Kidney tubule cell (primary cell): ENCODE results near the gene FGR.

Experiments used
- DNase-seq: peaks from one replicate; pipeline ENCODE4 v3.0.0-alpha.2; 2018; ENCODE audit warnings: low spot score

Gene FGR

GRCh38 chr1:27600498-27601175 is 34.3 kb downstream of the FGR start:
- no peak for DNase-seq

- DNase-seq: no peak
These were observed 35.1 kb downstream of the FGR start for GRCh38 chr1:27599605-27600497.

DNA sequence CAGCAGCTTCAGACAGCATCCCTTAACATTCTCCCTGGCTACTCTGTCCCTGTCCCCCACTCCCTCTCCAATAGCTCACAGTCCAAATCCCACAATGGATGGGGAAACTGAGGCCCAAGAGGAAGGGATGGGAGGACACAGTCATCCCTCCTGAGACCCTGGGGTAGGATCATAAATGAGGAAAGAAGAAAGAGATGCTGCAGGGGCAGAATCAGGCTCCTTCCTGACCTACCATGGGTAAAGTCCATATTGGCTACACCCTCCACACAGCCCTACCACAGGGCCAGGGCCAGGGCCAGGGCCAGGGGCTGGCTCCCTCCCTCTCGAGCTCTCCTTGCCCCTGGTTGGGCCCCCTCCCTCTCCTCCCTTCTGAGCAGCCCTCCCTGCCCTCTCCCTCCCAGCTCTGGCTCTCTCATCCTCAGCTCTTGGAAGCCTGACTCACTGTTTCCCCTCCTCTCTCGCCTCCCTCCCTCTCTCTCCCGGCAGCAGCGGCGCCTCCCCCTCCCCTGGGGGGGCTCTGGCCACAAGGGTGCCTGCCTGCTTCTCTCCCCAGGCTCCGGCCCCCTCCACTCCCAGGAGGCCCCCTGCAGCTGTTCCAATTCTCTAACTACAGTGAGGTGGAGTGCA is 36.0 kb downstream of the FGR start:
- DNase-seq: peak; percentile 64

DNA sequence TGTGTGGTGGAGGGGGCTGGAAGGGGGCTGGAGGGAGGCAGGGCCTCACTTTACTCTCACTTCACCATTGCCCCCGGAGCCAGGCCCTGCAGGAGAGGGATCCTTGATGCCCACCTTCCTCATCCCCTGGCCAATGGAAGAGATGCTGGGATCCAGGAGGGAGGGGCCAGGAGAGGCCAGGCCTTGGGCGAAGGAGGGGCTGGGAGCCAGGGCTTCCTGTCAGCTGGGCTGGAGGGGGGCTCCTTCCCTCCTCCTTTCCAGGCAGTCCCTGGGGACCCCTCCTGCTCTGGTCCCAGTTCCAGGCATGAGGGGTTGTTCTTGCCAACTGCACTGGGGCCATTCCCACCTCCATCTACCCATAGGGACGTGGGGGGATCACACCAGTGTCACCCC is 36.7 kb downstream of the FGR start:
- no peak for DNase-seq

DNA sequence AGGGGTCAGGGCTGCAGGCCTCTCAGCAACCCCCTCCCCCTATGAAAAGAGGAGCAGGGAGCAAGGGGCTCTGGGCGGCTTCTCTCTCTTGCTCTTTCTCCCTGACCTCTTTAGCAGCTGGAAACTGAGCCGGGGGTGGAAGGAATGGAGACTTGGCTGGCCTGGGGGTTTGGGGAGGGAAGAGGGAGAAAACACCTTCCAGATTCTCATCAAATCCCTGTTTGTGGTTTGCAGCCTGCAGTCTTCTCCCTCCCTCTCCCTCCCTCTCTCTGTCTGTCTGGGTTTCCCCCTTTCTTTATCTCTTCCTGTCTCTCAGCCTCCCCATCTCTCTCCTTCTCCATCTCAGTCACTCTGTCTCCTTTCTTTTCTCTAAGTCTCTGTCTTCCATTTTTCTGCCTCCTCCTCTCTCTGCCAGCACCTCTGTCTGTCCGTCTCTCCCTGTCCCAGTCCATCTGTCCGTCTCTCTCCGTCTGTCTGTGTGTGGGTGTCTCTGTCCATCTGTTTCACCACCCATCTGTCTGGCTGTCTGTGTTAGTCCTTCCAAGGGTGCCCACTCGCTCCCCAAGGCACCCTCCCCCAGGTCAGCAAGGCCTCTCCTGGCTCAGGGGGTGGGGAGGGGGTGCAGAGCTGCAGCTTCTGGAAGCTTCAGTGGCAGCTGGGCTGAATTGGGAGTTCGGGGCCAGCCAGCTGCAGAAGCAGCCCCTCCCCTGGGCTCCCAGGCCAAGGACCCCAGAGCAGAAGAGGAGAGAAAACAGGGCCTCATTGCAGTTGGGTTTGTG is 37.3 kb downstream of the FGR start:
- no peak for DNase-seq

- DNase-seq: peak; percentile 23
These were observed 38.0 kb downstream of the FGR start for GRCh38 chr1:27596986-27597385.

- DNase-seq: no peak
These were observed 38.7 kb downstream of the FGR start for GRCh38 chr1:27596261-27596660.

DNA sequence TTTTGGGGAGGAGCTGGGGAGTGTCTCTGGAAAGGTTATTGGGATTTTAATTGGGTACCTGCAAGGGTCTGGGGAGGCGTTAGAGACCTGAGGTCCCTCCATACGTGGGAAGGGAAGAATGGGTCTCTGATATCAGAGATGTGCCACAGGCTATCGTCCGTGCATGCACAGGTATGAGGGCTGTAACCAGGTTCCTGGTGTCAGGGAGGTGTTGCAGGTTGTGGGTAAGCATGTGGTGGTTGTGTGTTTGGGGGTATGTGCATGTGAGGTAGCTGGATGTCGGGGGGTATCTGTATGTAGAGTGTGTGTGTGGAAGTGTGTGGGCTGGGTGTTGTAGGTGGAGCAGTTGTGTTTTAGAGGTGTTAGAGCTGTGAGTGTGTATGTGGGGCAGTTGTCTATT is 39.4 kb downstream of the FGR start:
- DNase-seq: no peak

DNA sequence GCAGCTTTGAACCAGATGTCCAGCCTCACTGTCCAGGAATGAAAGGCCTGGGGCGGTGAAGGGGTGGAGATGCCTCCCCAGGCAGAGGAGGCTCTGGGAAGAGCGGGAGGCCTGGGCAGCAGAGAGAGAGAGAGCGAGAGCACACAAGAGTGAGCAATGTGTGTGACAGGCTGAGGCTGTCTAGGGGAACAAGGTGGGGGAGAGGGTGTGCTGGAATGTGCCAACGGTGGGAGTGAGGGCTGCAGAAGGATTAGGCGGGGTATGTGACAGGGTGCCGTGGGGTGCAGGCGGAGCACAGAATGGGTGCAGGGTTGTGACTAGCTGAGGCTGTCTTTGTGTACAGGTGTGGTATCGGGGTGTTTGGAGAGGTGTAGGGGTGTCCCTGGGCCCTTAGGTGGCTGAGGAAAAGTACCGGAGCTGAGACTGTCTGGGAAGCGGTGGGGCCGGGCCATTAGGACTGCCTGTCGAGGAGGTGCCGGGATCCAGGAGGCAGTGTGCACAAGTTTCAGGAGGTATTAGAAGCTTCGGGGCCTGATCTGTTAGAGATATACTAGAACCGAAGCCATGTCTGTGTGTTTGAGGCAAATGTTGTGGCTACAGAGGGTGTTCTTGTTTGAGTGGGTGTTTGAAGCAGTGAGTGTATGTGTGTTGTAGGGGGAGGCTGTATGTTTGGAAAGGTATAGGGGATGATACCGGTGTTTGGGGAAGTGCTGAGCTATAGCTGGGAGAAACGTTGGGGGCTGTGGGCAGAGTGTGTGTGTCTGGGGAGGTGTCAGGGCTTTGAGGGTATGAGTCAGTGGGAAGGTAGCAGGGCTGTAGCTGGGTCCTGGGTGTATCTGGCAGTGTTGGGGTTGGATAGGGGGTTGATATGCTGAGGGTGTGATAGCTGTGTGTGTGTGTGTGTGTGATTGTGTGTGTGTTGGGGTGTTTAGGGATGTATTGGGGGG is 40.1 kb downstream of the FGR start:
- DNase-seq: peak; percentile 49

DNA sequence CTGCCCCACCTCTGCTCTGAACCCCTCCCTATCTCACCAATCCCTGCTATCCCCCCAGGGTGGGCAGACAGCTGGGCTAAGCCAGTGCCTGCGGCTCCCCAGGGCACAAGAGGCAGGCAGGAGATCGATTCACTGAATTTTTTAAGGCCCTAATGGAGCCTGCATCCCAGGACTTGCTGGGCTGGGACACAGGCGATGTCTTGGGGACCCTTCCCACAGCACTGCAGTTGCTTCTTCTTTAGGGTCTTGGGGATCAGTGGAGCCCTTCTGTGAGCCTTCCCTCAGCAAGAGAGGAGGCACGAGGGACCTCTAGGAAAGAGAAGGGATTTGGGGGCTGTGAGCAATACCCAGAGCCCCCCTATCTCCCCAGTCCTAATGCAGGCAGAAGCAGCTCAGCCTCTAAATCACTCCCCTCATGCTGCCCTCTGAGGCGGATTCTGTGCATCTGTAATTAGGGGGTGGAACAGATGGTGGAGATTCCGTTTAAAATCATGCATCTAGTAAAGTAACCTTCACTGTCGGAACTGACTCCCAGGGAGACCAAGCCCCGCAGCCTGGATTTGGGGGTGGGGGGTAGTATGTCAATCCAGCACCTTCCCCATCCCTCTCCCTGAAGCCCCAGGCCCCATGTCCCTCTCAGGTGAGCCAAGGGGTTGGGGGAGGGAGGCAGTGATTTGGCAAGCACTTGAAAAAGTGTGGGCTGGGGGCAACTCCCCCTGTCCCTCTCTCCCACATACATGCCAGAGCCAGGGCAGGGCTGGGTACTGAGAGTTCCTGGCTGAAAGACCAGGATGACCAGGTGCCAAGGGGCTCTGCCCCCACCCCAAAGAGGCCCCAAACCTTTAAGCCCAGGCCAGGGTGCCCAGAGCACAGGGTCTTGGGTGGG is 41.1 kb downstream of the FGR start:
- no peak for DNase-seq

DNA sequence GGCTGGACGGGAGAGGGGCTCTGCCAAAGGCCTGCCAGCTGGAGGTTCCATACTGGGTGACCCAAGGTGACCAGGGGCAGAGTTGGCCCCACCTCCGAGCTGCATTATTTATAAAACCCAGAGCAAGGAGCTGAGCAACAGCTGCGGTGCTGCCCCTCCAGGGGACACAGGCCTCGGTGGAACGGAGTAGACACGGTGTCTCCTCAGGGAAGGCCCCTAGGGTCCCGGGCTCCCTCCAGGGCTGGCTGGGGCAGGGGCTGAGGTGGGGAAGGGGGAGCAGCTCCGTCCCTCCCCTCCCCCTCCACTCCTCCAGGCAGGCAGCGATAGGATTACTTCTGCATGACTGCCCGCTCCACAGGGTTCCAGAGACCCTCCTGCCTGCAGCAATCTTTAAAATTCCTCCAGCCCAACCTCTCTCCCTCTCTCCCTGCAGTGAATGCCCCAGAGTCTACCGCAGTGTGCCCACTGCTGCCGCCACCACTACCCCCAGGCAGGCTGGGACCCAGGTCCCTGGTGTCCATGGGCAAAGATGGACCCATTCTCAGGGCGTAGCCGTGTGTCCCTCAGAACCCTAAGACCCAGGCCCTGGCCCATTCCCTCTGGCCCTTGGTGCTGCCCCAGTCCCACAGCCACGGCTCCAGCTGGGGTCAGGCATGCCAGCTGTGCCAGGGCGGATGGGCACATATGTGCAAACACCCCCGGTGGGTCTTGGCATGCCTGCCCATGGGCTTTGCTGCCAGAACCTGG is 41.9 kb downstream of the FGR start:
- DNase-seq: no peak

DNA sequence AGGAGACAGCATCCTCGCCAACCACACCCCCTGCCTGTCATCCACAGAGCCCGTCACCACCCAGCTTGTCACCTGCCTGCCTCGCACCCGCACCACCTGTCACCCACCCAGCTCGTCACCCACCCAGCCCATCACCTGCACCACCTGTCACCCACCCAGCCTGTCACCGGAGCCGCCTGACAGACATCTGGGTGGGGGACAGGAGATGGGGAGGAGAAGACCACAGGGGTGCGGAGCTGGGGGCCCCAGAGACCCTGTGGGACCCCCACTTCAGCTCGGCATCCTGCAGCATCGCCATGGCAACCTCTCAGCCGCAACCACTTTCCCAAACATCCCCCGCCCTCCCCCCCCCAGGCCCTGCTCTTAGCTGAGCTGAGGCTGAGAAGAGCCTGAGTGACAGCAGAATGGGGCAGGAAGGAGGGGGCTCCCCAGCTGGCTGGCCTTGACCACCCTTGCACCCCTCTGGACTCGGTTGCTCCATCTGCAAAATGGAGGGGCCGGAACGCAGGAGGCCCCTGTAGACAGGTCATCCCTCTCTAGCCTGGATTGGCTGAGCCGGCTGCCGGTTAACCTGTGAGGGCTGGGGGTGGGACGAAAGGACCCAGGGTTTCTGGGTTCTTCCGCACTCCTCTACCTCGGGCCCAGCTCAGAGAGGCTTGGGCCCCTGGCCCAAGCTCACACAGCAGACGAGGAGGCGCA is 42.6 kb downstream of the FGR start:
- DNase-seq: no peak

DNA sequence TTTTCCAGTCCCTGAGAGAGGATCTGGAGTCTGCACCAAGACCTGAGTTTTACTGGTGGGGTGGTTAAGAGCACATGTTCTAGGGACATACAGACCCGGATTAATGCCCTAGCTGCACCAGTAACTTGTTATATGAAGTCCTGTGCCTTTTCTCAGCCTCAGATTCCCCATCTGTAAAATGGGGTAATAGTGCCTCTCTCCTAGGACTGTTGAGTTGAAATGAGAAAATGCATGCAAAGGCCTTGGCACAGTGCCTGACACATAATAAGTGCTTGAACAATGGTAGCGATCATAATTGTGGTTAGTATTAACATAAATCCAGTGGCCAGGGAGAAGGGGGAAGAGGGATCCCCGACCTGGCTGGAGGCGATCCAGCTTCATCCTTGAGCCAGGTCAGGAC is 43.4 kb downstream of the FGR start:
- no peak for DNase-seq

- DNase-seq: no peak
These were observed 44.0 kb downstream of the FGR start for GRCh38 chr1:27590917-27591508.

DNA sequence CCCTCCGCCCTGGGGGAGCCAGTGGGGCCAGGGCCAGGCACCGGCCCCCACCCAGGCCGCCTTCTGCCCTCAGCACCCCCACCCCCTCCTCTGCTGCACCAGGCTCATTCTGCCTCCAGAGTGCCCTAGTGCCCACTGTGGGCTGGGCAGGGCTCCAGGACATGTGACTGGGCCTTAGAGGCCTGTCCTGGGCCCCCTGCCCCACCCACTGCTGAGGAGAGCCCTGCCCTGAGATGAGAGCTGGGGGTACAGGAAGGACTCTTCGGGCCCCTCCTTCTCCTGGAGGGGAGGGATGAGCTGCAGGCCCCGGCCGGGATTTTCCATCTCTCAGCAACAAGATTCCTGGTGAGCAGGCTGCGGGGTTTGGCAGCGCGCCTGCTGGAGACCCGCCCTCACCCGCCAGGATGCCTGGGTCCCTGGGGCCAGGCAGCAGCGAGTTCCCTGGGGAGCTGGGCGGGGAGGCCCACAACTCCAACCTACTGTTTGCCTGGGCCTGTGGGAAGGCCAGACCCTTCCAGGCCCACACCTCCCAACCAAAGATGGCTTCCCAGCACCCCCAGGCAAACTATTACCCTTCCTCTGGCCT is 45.1 kb downstream of the FGR start:
- peak; percentile 68 for DNase-seq

DNA sequence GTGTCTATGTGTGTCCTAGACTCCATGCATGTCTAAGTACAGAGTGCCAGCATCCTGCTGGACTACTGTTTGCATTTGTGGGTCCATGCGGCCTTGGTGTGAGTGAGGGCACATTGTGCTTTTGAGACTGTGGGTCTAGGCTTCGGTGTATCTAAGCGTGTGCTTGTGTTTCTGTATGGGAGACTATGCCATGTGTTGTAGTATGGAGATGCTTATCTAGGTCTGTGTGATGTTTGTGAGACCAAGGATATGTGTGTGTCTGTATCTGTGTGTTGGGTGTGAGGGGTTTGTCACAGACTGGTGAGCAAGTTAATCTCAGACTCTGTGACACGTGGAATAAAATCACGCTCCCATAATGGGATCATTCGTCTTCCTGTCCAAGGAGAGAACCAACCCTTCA is 45.5 kb downstream of the FGR start:
- DNase-seq: no peak

DNA sequence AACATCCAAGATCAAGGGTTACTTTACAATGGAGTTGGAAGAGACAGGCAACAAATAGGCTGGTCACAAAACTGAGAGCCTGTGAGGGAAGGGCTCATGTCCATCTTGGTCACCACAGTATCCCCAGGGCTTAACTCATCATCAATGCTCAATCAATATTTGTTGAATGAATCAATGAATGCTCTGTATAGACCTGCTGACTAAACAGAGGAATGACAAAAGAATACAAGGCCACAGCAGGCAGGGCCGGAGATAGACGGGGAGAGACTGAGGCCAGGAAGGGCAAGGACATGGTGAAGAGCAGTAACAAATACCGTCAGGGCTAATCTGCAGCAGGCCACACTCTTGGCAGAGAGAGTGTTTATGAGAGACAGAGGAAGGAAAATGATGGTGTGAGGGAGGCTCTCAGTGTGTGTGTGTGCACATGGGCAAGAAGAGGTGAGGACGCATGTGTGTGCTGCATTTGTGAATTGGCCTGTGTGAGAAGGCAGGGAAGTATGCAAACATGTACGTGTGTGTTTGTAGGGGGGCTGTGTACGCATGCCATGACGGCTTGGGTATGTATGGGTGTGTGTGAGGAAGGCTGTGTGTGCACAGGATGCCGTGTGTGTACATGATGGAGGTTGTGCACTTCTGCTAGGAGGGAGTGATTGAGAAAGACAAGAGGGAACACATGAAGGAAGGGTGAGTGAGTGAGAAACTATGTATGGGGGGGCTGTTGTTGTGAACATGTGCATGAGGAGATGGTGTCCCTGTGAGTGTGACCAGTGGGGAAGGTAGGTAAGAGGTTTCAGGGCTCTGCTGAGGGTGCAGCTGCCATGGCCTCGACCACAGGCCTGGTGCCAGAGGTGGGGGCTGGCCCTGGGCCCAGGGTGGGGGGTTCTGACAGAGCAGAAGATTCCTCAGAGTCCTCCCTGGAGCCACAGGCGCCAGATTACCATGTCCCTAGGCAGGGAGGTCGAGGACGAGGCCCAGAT is 46.4 kb downstream of the FGR start:
- no peak for DNase-seq
